Mucosa of rectum (tissue), 2 donors: ENCODE measurements around the gene GRIN3A.
"Not testable (repeated sequence)": the region's sequence is repeated elsewhere in the genome, so short reads cannot be mapped to it uniquely, and the experiment has no call there.

ENCODE experiments used
- H3K27ac ChIP-seq, 2 donors: one replicate each; pipeline ENCODE4 v1.7.0; 2013; ENCODE audit warnings: inconsistent platforms in 2 of 2, low read depth in 2 of 2, low read length in 2 of 2
- H3K27me3 ChIP-seq, 2 donors: one replicate each; pipeline ENCODE4 v1.7.0; 2013; ENCODE audit warnings: low read length in 2 of 2; ENCODE audit not compliant: control insufficient read depth in 2 of 2, insufficient read depth in 2 of 2
- H3K36me3 ChIP-seq, 2 donors: one replicate each; pipeline ENCODE4 v1.7.0; 2013; ENCODE audit warnings: low read length in 2 of 2; ENCODE audit not compliant: control insufficient read depth in 2 of 2, insufficient read depth in 2 of 2
- H3K4me1 ChIP-seq, 2 donors: one replicate each; pipeline ENCODE4 v1.7.0; 2013; ENCODE audit warnings: low read length in 2 of 2, mild to moderate bottlenecking in 1 of 2; ENCODE audit not compliant: control insufficient read depth in 2 of 2, insufficient read depth in 2 of 2
- H3K4me3 ChIP-seq, 2 donors: one replicate each; pipeline ENCODE4 v1.7.0; 2013; ENCODE audit warnings: low read length in 2 of 2
- H3K9ac ChIP-seq, 2 donors: one replicate each; pipeline ENCODE4 v1.7.0; 2013; ENCODE audit warnings: low read length in 2 of 2, low read depth in 1 of 2, mild to moderate bottlenecking in 1 of 2
- H3K9me3 ChIP-seq, 2 donors: one replicate each; pipeline ENCODE4 v1.7.0; 2013; ENCODE audit warnings: low read length in 2 of 2; ENCODE audit not compliant: control insufficient read depth in 2 of 2
- donor health status: healthy.
- donor health status: Normal muscosa, but diverticular disease.

Gene GRIN3A

GRCh38 chr9:101618698-101619097 lies 119.7 kb downstream of the GRIN3A start:
- Histone ChIP-seq H3K9ac (no peak overlapping the region), H3K27ac (no peak overlapping the region), H3K27me3 (no peaks in the 10 kb centered on the region), H3K36me3 (no peaks in the 10 kb centered on the region), H3K4me1 (no peaks in the 10 kb centered on the region), H3K9me3 (no peaks in the 10 kb centered on the region), H3K4me3 (no peak overlapping the region)

GRCh38 chr9:101605547-101605946 lies 132.9 kb downstream of the GRIN3A start:
- no peaks in the 10 kb centered on the region for H3K36me3 ChIP-seq
- no peak overlapping the region for H3K9ac ChIP-seq
- H3K4me1 ChIP-seq, result peaks cover 6 to 7% of the 10 kb centered on the region in 2 donors
- no peaks in the 10 kb centered on the region for H3K9me3 ChIP-seq
- no peaks in the 10 kb centered on the region for H3K27me3 ChIP-seq
- no peak overlapping the region for H3K27ac ChIP-seq
- H3K4me3 ChIP-seq, result no peak overlapping the region

DNA sequence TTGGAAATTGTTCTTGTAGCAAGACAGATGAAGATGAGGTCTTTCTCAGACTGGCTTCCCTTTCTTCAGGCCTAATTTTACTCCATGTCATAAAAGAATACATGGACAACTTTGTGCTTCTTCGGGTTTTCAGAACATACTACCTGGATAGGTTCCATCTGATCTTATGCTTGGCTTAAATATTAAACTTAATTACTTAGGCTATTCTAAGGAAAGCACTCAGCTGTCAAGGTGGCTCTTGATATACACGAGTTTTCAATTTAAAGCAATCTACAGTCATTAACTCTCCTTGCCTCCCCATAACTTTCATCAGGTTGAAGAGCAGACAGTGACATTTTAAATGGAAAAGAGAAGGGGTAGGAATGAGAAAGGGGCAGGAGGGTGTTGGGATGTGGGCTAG lies 134.2 kb downstream of the GRIN3A start:
- peaks cover 6 to 7% of the 10 kb centered on the region in 2 donors for H3K4me1 ChIP-seq
- no peak overlapping the region for H3K4me3 ChIP-seq
- H3K9ac ChIP-seq, result no peak overlapping the region
- no peak overlapping the region for H3K27ac ChIP-seq
- no peaks in the 10 kb centered on the region for H3K9me3 ChIP-seq
- no peaks in the 10 kb centered on the region for H3K27me3 ChIP-seq
- H3K36me3 ChIP-seq, result no peaks in the 10 kb centered on the region

- H3K4me3 ChIP-seq, result no peak overlapping the region
- no peak overlapping the region for H3K9ac ChIP-seq
Observed at GRCh38 chr9:101601904-101602765, 136.3 kb downstream of the GRIN3A start.

DNA sequence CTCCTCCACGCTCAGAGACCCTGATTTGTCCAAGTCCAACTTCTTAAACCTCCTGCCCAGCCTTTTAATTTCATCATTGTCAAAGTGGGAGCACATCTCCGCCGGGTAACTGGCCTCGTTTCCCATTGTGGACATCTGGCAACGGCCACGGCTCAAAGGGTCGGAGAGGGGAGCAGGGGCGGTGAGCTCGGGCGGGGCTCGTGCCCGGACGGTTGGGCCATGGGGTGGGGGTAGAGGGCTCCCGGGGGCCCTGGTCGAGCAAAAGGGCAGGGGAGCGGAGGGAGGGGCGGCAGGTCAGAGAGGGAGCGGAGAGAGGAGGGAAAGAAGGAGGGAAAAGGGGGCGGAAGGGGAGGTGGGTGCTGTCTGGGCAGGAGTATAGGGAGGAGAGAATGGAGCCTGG lies 143.7 kb downstream of the GRIN3A start, which contains the start of gene PPP3R2:
PPP3R2 (minus strand) TSS at position 174 of the 400 bp plus-strand sequence; CDS start at position 126, 48 bp downstream.
- no peaks in the 10 kb centered on the region for H3K9me3 ChIP-seq
- no peak within 1 kb of the TSS for H3K4me3 ChIP-seq
- no peaks in the 10 kb centered on the region for H3K4me1 ChIP-seq
- no peaks in the 10 kb centered on the region for H3K27me3 ChIP-seq
- H3K36me3 ChIP-seq, result no peaks in the 10 kb centered on the region
- no peak within 1 kb of the TSS for H3K9ac ChIP-seq
- H3K27ac ChIP-seq, result no peak within 1 kb of the TSS

More at GRCh38 chr9:101601904-101602765, 136.3 kb downstream of the GRIN3A start:
- Histone ChIP-seq H3K4me1 (peaks cover 6 to 7% of the 10 kb centered on the region in 2 donors), H3K27me3 (no peaks in the 10 kb centered on the region), H3K27ac (no peak overlapping the region), H3K36me3 (no peaks in the 10 kb centered on the region), H3K9me3 (no peaks in the 10 kb centered on the region)

GRCh38 chr9:101593345-101593744 lies 145.1 kb downstream of the GRIN3A start:
- no peaks in the 10 kb centered on the region for H3K4me1 ChIP-seq
- H3K9me3 ChIP-seq, result no peaks in the 10 kb centered on the region
- H3K27me3 ChIP-seq, result no peaks in the 10 kb centered on the region
- H3K36me3 ChIP-seq, result no peaks in the 10 kb centered on the region
- no peak overlapping the region for H3K9ac ChIP-seq
- H3K27ac ChIP-seq, result no peak overlapping the region
- no peak overlapping the region for H3K4me3 ChIP-seq

DNA sequence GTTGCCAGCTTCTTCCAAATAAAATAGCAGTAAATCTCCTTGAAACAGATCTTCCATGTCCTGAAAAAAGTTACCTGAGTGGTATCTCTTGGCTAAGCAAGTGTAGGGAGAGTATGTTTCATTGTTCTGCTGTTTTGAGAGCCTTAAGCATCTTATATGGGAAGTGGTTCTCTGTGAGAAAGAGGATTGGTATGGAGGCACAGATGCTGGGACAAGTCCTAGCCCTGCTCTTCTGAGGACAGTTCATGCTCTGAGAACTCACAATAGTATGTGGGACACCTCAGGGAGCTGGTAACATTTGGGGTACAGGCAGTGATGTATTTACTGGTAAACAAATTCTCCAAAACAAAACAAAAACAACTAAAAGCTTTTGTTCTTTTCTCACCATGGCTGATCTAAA lies 145.7 kb downstream of the GRIN3A start:
- Histone ChIP-seq H3K36me3 (no peaks in the 10 kb centered on the region), H3K27ac (no peak overlapping the region), H3K9me3 (no peaks in the 10 kb centered on the region), H3K27me3 (no peaks in the 10 kb centered on the region), H3K4me1 (no peaks in the 10 kb centered on the region), H3K4me3 (no peak overlapping the region), H3K9ac (no peak overlapping the region)

GRCh38 chr9:101591787-101592446 lies 146.5 kb downstream of the GRIN3A start:
- Histone ChIP-seq H3K27ac (no peak overlapping the region), H3K4me3 (no peak overlapping the region), H3K27me3 (no peaks in the 10 kb centered on the region), H3K36me3 (no peaks in the 10 kb centered on the region), H3K9me3 (no peaks in the 10 kb centered on the region), H3K9ac (no peak overlapping the region), H3K4me1 (no peaks in the 10 kb centered on the region)

DNA sequence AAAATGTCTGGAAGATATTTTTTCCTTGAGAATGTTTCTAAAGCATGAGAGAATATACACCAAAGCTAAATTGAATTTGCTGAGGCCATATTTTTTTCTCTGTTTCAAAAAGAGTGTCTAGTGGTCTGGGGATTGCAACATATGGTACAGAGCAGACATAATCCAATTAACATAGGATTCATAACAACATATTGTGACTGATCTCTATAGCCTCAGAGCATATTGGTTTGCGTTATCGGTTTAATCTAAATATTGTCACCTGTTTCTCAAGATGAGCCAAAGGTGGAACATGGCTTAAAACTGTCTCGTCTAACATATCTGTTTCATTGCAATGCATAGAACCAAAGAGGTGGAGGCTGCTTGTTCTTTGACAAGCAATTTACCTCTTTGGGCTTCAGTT lies 147.5 kb downstream of the GRIN3A start:
- H3K9ac ChIP-seq, result no peak overlapping the region
- no peak overlapping the region for H3K4me3 ChIP-seq
- H3K27me3 ChIP-seq, result no peaks in the 10 kb centered on the region
- H3K9me3 ChIP-seq, result no peaks in the 10 kb centered on the region
- H3K27ac ChIP-seq, result no peak overlapping the region
- H3K36me3 ChIP-seq, result no peaks in the 10 kb centered on the region
- no peaks in the 10 kb centered on the region for H3K4me1 ChIP-seq

DNA sequence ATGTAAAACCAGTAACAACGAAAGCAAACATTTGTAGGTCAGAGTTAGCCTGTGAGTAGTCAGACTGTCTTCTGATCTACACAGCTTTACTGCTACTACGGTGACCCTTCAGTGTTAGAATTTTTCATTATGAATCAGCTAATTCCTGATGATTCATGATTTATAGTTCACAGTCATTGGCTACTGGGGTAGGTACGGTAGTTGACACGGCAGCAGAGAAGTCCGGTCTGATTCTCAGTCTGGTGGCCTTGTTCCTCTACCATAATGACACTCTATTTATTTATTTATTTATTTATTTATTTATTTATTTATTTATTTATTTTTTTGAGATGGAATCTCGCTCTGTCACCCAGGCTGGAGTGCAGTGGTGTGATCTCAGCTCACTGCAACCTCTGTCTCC lies 148.4 kb downstream of the GRIN3A start:
- not testable (repeated sequence) for H3K27ac ChIP-seq, H3K9me3 ChIP-seq, H3K9ac ChIP-seq

More for the DNA sequence above, 148.4 kb downstream of the GRIN3A start:
- not testable (repeated sequence) for H3K27me3 ChIP-seq, H3K4me3 ChIP-seq, H3K36me3 ChIP-seq, H3K4me1 ChIP-seq
